NCI-H524 treated with DMSO at 0.1 percent for 48 hours (cell line): ENCODE data around the gene PDE6C.

Experiments
- DNase-seq: peaks from one replicate; lab custom pipeline; 2025; lab: John Stamatoyannopoulos, UW

Gene PDE6C

GRCh38 chr10:93612311-93612710, at the start of gene PDE6C:
Gene PDE6C (plus strand): TSS chr10:93612537. CDS start chr10:93612726, 189 bp downstream.
- no peak for DNase-seq

- DNase-seq, result no peak
Measured at GRCh38 chr10:93565446-93565845, 46.9 kb upstream of the PDE6C start.

- DNase-seq, result no peak
Measured at GRCh38 chr10:93566435-93567276, 45.7 kb upstream of the PDE6C start, which contains the start of gene FFAR4. Gene FFAR4 (plus strand): TSS chr10:93566665. CDS start chr10:93566721, 56 bp downstream.

GRCh38 chr10:93567277-93568104, 44.8 kb upstream of the PDE6C start:
- no peak for DNase-seq

GRCh38 chr10:93568105-93568390, 44.3 kb upstream of the PDE6C start:
- no peak for DNase-seq

- DNase-seq, result no peak
Measured at GRCh38 chr10:93570383-93570782, 42.0 kb upstream of the PDE6C start.

GRCh38 chr10:93572606-93573005, 39.7 kb upstream of the PDE6C start:
- DNase-seq, result no peak

- no peak for DNase-seq
Measured at GRCh38 chr10:93573051-93573909, 39.1 kb upstream of the PDE6C start.

GRCh38 chr10:93573924-93574323, 38.4 kb upstream of the PDE6C start:
- no peak for DNase-seq

GRCh38 chr10:93576888-93577287, 35.4 kb upstream of the PDE6C start:
- DNase-seq, result no peak

GRCh38 chr10:93577565-93577964, 34.8 kb upstream of the PDE6C start:
- DNase-seq, result no peak

GRCh38 chr10:93579089-93579488, 33.2 kb upstream of the PDE6C start:
- no peak for DNase-seq

- DNase-seq, result no peak
Measured at GRCh38 chr10:93579985-93580711, 32.2 kb upstream of the PDE6C start.

- no peak for DNase-seq
Measured at GRCh38 chr10:93580828-93581227, 31.5 kb upstream of the PDE6C start.

- no peak for DNase-seq
Measured at GRCh38 chr10:93584445-93584844, 27.9 kb upstream of the PDE6C start.

- no peak for DNase-seq
Measured at GRCh38 chr10:93589648-93590562, 22.4 kb upstream of the PDE6C start.

- no peak for DNase-seq
Measured at GRCh38 chr10:93590638-93591037, 21.7 kb upstream of the PDE6C start.

GRCh38 chr10:93591065-93591808, 21.1 kb upstream of the PDE6C start:
- no peak for DNase-seq

GRCh38 chr10:93593254-93593653, 19.1 kb upstream of the PDE6C start:
- DNase-seq, result no peak

GRCh38 chr10:93593749-93594148, 18.6 kb upstream of the PDE6C start:
- no peak for DNase-seq
